HL-60 (cell line): ENCODE data around the gene ATXN7L3.
"Not testable (repeated sequence)": the region's sequence is repeated elsewhere in the genome, so short reads cannot be mapped to it uniquely, and the experiment has no call there.

Experiments
- CTCF ChIP-seq: IDR thresholded peaks from one replicate; pipeline ENCODE4 v1.5.1; 2011; ENCODE audit warnings: low read length, control low read depth, inconsistent platforms; ENCODE audit not compliant: insufficient read depth
- GABPA ChIP-seq: IDR thresholded peaks from 2 replicates; pipeline ENCODE4 v1.6.1; 2012; ENCODE audit warnings: low read depth
- POLR2AphosphoS5 ChIP-seq: IDR thresholded peaks from 2 replicates; pipeline ENCODE4 v1.6.1; 2012; ENCODE audit warnings: low read depth
- REST ChIP-seq: IDR thresholded peaks from 2 replicates; pipeline ENCODE4 v1.6.1; 2012; ENCODE audit warnings: low read depth; ENCODE audit not compliant: insufficient replicate concordance
- SPI1 ChIP-seq: IDR thresholded peaks from 2 replicates; pipeline ENCODE4 v1.6.1; 2012; ENCODE audit warnings: low read depth, mild to moderate bottlenecking, borderline replicate concordance

DNA sequence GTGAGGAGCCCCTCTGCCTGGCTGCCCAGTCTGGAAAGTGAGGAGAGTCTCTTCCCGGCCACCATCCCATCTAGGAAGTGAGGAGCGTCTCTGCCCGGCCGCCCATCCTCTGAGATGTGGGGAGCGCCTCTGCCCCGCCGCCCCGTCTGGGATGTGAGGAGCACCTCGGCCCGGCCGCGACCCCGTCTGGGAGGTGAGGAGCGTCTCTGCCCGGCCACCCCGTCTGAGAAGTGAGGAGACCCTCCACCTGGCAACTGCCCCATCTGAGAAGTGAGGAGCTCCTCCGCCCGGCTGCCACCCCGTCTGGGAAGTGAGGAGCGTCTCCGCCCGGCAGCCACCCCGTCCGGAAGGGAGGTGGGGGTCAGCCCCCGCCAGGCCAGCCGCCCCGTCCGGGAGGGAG, 38.2 kb upstream of the ATXN7L3 start:
- TF ChIP-seq CTCF, SPI1, POLR2AphosphoS5, GABPA, REST: not testable (repeated sequence)
